CD4-positive, alpha-beta memory T cell (primary cell): Measurements from ENCODE around the gene ADCY5. TPM values are rescaled to one million over a fixed set of nuclear protein-coding genes. Genes with fewer than 3 reads are reported as not detected.

Experiments
- CTCF ChIA-PET: fragments of 350-600 bp; sonication (Branson Sonifier 250); formaldehyde crosslinking; loops from one replicate; lab custom pipeline; 2021; ENCODE audit warnings: inconsistent platforms; ENCODE audit not compliant: partially characterized antibody; lab: Charles Lee
- POLR2A ChIA-PET: fragments of 350-600 bp; sonication (Branson Sonifier 250); formaldehyde crosslinking; loops from one replicate; lab custom pipeline; 2021; ENCODE audit not compliant: partially characterized antibody; lab: Charles Lee
- DNase-seq, 5 donors: peaks; one replicate each; pipeline versions ENCODE4 v3.0.0 to v3.0.0-alpha.2; 2020 to 2022; ENCODE audit warnings: mixed read lengths in 1 of 5
- H3K27ac ChIP-seq: one replicate; pipeline ENCODE4 v1.7.0; 2013; ENCODE audit warnings: low read depth, low read length
- H3K27me3 ChIP-seq: 2 replicates; pipeline ENCODE4 v1.7.0; 2013; ENCODE audit warnings: mild to moderate bottlenecking, low read length, moderate library complexity; ENCODE audit not compliant: insufficient read depth
- H3K36me3 ChIP-seq: 2 replicates; pipeline ENCODE4 v1.7.0; 2013; ENCODE audit warnings: mild to moderate bottlenecking, low read length, moderate library complexity; ENCODE audit not compliant: insufficient read depth
- H3K4me1 ChIP-seq: 2 replicates; pipeline ENCODE4 v1.7.0; 2013; ENCODE audit warnings: mild to moderate bottlenecking, low read length, moderate library complexity; ENCODE audit not compliant: insufficient read depth
- H3K4me3 ChIP-seq, 2 donors: one replicate each; pipeline ENCODE4 v1.7.0; 2013; ENCODE audit warnings: low read length in 2 of 2, mild to moderate bottlenecking in 1 of 2
- H3K9me3 ChIP-seq, 2 donors: one replicate each; pipeline ENCODE4 v1.7.0; 2013; ENCODE audit warnings: low read length in 2 of 2, control low read depth in 1 of 2; ENCODE audit not compliant: control insufficient read depth in 1 of 2
- H3K27ac Mint-ChIP-seq, 7 donors: one replicate each; pipeline ENCODE4 v1.8.0; 2020 to 2021; ENCODE audit warnings: mixed read lengths in 7 of 7, mild to moderate bottlenecking in 6 of 7, inconsistent platforms in 3 of 7, moderate library complexity in 3 of 7
- H3K27me3 Mint-ChIP-seq, 2 donors: one replicate each; pipeline ENCODE4 v1.8.0; 2020 to 2021; ENCODE audit warnings: mixed read lengths in 2 of 2
- H3K36me3 Mint-ChIP-seq, 2 donors: one replicate each; pipeline ENCODE4 v1.8.0; 2020 to 2021; ENCODE audit warnings: mixed read lengths in 2 of 2, inconsistent platforms in 1 of 2, mild to moderate bottlenecking in 1 of 2
- H3K4me1 Mint-ChIP-seq, 4 donors: one replicate each; pipeline ENCODE4 v1.8.0; 2020 to 2021; ENCODE audit warnings: mixed read lengths in 4 of 4, mild to moderate bottlenecking in 1 of 4
- H3K4me3 Mint-ChIP-seq, 8 donors: one replicate each; pipeline ENCODE4 v1.8.0; 2020 to 2021; ENCODE audit warnings: mixed read lengths in 8 of 8, mild to moderate bottlenecking in 7 of 8, moderate library complexity in 6 of 8, inconsistent platforms in 3 of 8
- H3K9me3 Mint-ChIP-seq, 8 donors: one replicate each; pipeline ENCODE4 v1.8.0; 2020 to 2021; ENCODE audit warnings: mixed read lengths in 8 of 8, mild to moderate bottlenecking in 5 of 8, inconsistent platforms in 3 of 8, moderate library complexity in 1 of 8
- intact Hi-C: fragments of 100-400 bp; cut with micrococcal nuclease; formaldehyde crosslinking; loops from one replicate; pipeline ENCODE4 v1.15.1; 2023
- polyA plus RNA-seq, 2 donors: library from polyadenylated mRNA; unstranded; fragments of 300-500 nt; fragmentation: Illumina TruSeq; gene quantifications; one replicate each; pipeline ENCODE4 v1.2.3, GENCODE V29; 2021
- total RNA-seq, 2 experiments: library from RNA; stranded (reverse); gene quantifications; one replicate each; pipeline ENCODE4 v1.2.3, GENCODE V29; 2021

The ADCY5 gene
- total and polyA plus RNA-seq, 4 experiments from 2014 or later: 0.11 TPM; not detected in 3

- ChIA-PET CTCF (no interaction called here), POLR2A (no interaction called here)
- Mint-ChIP-seq H3K27me3 (peaks cover 25 to 28% of the 10 kb centered on the region in 2 donors), H3K9me3 (no peaks in the 10 kb centered on the region), H3K27ac (peak overlapping the region in 1 of 7 donors; percentile 43), H3K4me1 (peaks cover 0 to 6% (median 4%) of the 10 kb centered on the region in 4 donors), H3K36me3 (no peaks in the 10 kb centered on the region), H3K4me3 (peak overlapping the region in 2 of 8 donors; percentile 29 to 73)
- H3K27me3 ChIP-seq: no peaks in the 10 kb centered on the region
- no peaks in the 10 kb centered on the region for H3K4me1 ChIP-seq
- DNase-seq: no peak
- H3K9me3 ChIP-seq: no peaks in the 10 kb centered on the region
- no peaks in the 10 kb centered on the region for H3K36me3 ChIP-seq
- H3K4me3 ChIP-seq: no peak overlapping the region
- H3K27ac ChIP-seq: no peak overlapping the region
- intact Hi-C loops: no loop called here
Measured at GRCh38 chr3:123348471-123349200, 100.3 kb downstream of the ADCY5 start.

DNA sequence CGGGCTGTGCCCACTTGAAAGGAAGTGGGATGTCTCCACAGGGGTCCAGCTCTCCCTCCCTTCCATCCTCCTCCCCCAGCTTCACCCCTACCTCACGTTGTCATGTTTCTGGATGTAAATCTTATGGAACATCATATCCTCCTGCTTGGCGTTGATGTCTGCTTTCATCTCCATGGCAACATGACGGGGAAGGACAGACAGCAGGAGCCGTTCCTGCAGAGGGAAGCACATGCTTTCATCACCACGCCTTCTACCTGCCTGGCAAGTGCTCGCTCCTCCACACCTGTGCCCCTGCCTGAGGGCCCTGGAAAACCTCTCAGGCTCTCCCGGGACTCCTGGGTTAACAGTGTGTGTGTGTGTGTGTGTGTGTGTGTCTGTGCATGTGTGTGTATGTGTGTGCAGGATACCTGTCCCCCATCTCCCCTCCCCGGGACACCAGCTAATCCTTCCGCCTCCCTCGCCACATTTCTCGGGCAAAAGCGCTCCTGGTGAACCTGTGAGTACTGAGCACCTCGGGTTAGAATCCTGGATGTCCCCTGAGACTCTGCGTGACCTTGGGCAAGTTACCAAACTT is 101.1 kb downstream of the ADCY5 start:
- H3K36me3 Mint-ChIP-seq: no peaks in the 10 kb centered on the region
- no peaks in the 10 kb centered on the region for H3K36me3 ChIP-seq
- H3K4me3 Mint-ChIP-seq: no peak overlapping the region
- no peak overlapping the region for H3K27ac Mint-ChIP-seq
- intact Hi-C loops: no loop called here
- DNase-seq: no peak
- H3K4me1 Mint-ChIP-seq: peaks cover 0 to 6% (median 4%) of the 10 kb centered on the region in 4 donors
- no peaks in the 10 kb centered on the region for H3K4me1 ChIP-seq
- H3K27ac ChIP-seq: no peak overlapping the region
- ChIA-PET CTCF (interaction anchor here (1.1 kb wide), 1 partner anchor 21 kb away, joined by 3 read pairs; no protein-coding TSS in a partner anchor), POLR2A (no interaction called here)
- no peaks in the 10 kb centered on the region for H3K27me3 ChIP-seq
- no peaks in the 10 kb centered on the region for H3K9me3 ChIP-seq
- H3K9me3 Mint-ChIP-seq: no peaks in the 10 kb centered on the region
- no peak overlapping the region for H3K4me3 ChIP-seq
- H3K27me3 Mint-ChIP-seq: peaks cover 26 to 28% of the 10 kb centered on the region in 2 donors

GRCh38 chr3:123347205-123347604 is 101.7 kb downstream of the ADCY5 start:
- ChIA-PET POLR2A (no interaction called here), CTCF (interaction anchor here (1.1 kb wide), 1 partner anchor 20 kb away, joined by 3 read pairs; no protein-coding TSS in a partner anchor)
- Histone ChIP-seq H3K4me1 (no peaks in the 10 kb centered on the region), H3K27me3 (no peaks in the 10 kb centered on the region), H3K9me3 (no peaks in the 10 kb centered on the region), H3K4me3 (no peak overlapping the region), H3K27ac (no peak overlapping the region), H3K36me3 (no peaks in the 10 kb centered on the region)
- peaks cover 0 to 6% (median 4%) of the 10 kb centered on the region in 4 donors for H3K4me1 Mint-ChIP-seq
- no peak overlapping the region for H3K27ac Mint-ChIP-seq
- no peaks in the 10 kb centered on the region for H3K9me3 Mint-ChIP-seq
- DNase-seq: no peak
- no peak overlapping the region for H3K4me3 Mint-ChIP-seq
- H3K27me3 Mint-ChIP-seq: peaks cover 25 to 28% of the 10 kb centered on the region in 2 donors
- H3K36me3 Mint-ChIP-seq: no peaks in the 10 kb centered on the region
- intact Hi-C loops: no loop called here

DNA sequence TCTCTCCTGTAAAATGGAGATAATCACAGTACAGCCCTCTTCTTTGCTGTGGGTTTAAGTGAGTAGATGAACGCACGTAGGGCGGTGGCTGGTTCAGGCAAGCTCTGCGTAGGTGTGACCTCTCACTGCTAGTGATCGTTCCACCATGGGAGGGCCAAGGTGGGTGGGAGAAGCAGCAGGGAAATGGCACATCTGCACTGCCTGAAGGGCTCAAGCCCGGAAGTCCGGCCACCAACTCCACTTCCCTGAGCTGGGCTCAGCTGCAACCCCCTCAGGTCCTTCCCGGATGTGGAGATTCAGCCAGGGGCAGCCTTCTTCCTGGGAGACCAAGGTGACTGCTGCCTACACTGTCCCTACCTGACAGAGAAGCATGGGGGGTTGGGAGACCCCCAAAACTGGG is 102.9 kb downstream of the ADCY5 start:
- Histone ChIP-seq H3K9me3 (no peaks in the 10 kb centered on the region), H3K4me3 (no peak overlapping the region), H3K27me3 (no peaks in the 10 kb centered on the region), H3K4me1 (no peaks in the 10 kb centered on the region), H3K27ac (no peak overlapping the region), H3K36me3 (no peaks in the 10 kb centered on the region)
- intact Hi-C loops: no loop called here
- Mint-ChIP-seq H3K4me3 (no peak overlapping the region), H3K27ac (no peak overlapping the region), H3K27me3 (peaks cover 24 to 25% of the 10 kb centered on the region in 2 donors), H3K36me3 (no peaks in the 10 kb centered on the region), H3K4me1 (peaks cover 0 to 6% (median 4%) of the 10 kb centered on the region in 4 donors), H3K9me3 (no peaks in the 10 kb centered on the region)
- CTCF ChIA-PET: no interaction called here
- POLR2A ChIA-PET: no interaction called here
- DNase-seq: no peak

- no peak for DNase-seq
- intact Hi-C loops: no loop called here
- CTCF ChIA-PET: no interaction called here
Measured at GRCh38 chr3:123344907-123345594, 103.8 kb downstream of the ADCY5 start.

GRCh38 chr3:123344175-123344906 is 104.5 kb downstream of the ADCY5 start:
- Histone ChIP-seq H3K4me3 (no peak overlapping the region), H3K27ac (no peak overlapping the region), H3K4me1 (no peaks in the 10 kb centered on the region), H3K9me3 (no peaks in the 10 kb centered on the region), H3K27me3 (no peaks in the 10 kb centered on the region), H3K36me3 (no peaks in the 10 kb centered on the region)
- Mint-ChIP-seq H3K4me1 (peaks cover 0 to 6% (median 4%) of the 10 kb centered on the region in 4 donors), H3K9me3 (no peaks in the 10 kb centered on the region), H3K27ac (no peak overlapping the region), H3K4me3 (no peak overlapping the region), H3K27me3 (peaks cover 12 to 14% of the 10 kb centered on the region in 2 donors), H3K36me3 (no peaks in the 10 kb centered on the region)
- DNase-seq: no peak
- ChIA-PET POLR2A (no interaction called here), CTCF (interaction anchor here (2.2 kb wide), 1 partner anchor 14 kb away, joined by 9 read pairs; no protein-coding TSS in a partner anchor)
- intact Hi-C loops: no loop called here

More at GRCh38 chr3:123344907-123345594, 103.8 kb downstream of the ADCY5 start:
- H3K27ac ChIP-seq: no peak overlapping the region
- Mint-ChIP-seq H3K27me3 (peaks cover 18 to 20% of the 10 kb centered on the region in 2 donors), H3K27ac (no peak overlapping the region), H3K36me3 (no peaks in the 10 kb centered on the region), H3K4me3 (no peak overlapping the region), H3K9me3 (no peaks in the 10 kb centered on the region), H3K4me1 (peaks cover 0 to 6% (median 4%) of the 10 kb centered on the region in 4 donors)
- H3K27me3 ChIP-seq: no peaks in the 10 kb centered on the region
- H3K9me3 ChIP-seq: no peaks in the 10 kb centered on the region
- no peaks in the 10 kb centered on the region for H3K4me1 ChIP-seq
- no peaks in the 10 kb centered on the region for H3K36me3 ChIP-seq
- H3K4me3 ChIP-seq: no peak overlapping the region
- POLR2A ChIA-PET: no interaction called here
